SJSA1 (cell line): ENCODE results near the gene LILRB1. TPM values are rescaled to one million over a fixed set of nuclear protein-coding genes. Genes with fewer than 3 reads are reported as not detected.
"Not testable (repeated sequence)": the region's sequence is repeated elsewhere in the genome, so short reads cannot be mapped to it uniquely, and the experiment has no call there.

Source experiments
- DNase-seq, 2 experiments: peaks; one replicate each; pipeline ENCODE4 v3.0.0-alpha.2; 2015 to 2020; ENCODE audit warnings: low spot score in 2 of 2, low read depth in 1 of 2
- H3K27ac ChIP-seq: fragments of 250-450 bp; sonication (Bioruptor Pico); 2 replicates; pipeline ENCODE4 v1.5.1; 2020; ENCODE audit warnings: mild to moderate bottlenecking, moderate library complexity
- H3K27me3 ChIP-seq: fragments of 250-450 bp; sonication (Bioruptor Pico); replicated peaks from 2 replicates; pipeline ENCODE4 v1.5.1; 2020; ENCODE audit warnings: mild to moderate bottlenecking, moderate library complexity
- H3K36me3 ChIP-seq: fragments of 250-450 bp; sonication (Bioruptor Pico); 2 replicates; pipeline ENCODE4 v1.5.1; 2020; ENCODE audit warnings: mild to moderate bottlenecking
- H3K4me1 ChIP-seq: fragments of 250-450 bp; sonication (Bioruptor Pico); replicated peaks from 2 replicates; pipeline ENCODE4 v1.6.1; 2021; ENCODE audit warnings: mild to moderate bottlenecking
- H3K4me3 ChIP-seq: fragments of 250-450 bp; sonication (Bioruptor Pico); 2 replicates; pipeline ENCODE4 v1.5.1; 2020; ENCODE audit warnings: mild to moderate bottlenecking
- H3K9me3 ChIP-seq: fragments of 250-450 bp; sonication (Bioruptor Pico); replicated peaks from 2 replicates; pipeline ENCODE4 v1.5.1; 2020; ENCODE audit warnings: mild to moderate bottlenecking
- total RNA-seq: library from RNA; depleted of rRNA; stranded (reverse); fragments of >200 nt; shearing (Covaris generic); gene quantifications from 2 replicates; pipeline ENCODE4 v1.2.3, GENCODE V29; 2014

The LILRB1 gene
- total RNA-seq, 1 experiment from 2014 or later: not detected

- Histone ChIP-seq H3K4me3 (no peak overlapping the region), H3K36me3 (no peaks in the 10 kb centered on the region), H3K27me3 (no peaks in the 10 kb centered on the region), H3K9me3 (no peaks in the 10 kb centered on the region), H3K4me1 (no peaks in the 10 kb centered on the region), H3K27ac (no peak overlapping the region)
- no peak for DNase-seq
These were observed 31.7 kb downstream of the LILRB1 start for GRCh38 chr19:54661846-54662481.

GRCh38 chr19:54662730-54663129, 32.4 kb downstream of the LILRB1 start, which contains the start of gene LILRB4:
Gene LILRB4 (plus strand): TSS chr19:54662985. CDS start chr19:54663034, 49 bp downstream.
- H3K4me1 ChIP-seq: no peaks in the 10 kb centered on the region
- DNase-seq: no peak
- no peak within 1 kb of the TSS for H3K4me3 ChIP-seq
- H3K27me3 ChIP-seq: no peaks in the 10 kb centered on the region
- no peak within 1 kb of the TSS for H3K27ac ChIP-seq
- no peaks in the 10 kb centered on the region for H3K9me3 ChIP-seq
- H3K36me3 ChIP-seq: no peaks in the 10 kb centered on the region

- Histone ChIP-seq H3K27ac (no peak overlapping the region), H3K27me3 (no peaks in the 10 kb centered on the region; the same call in 1 of the 2 replicates), H3K4me3 (no peak overlapping the region), H3K9me3 (no peaks in the 10 kb centered on the region), H3K4me1 (no peaks in the 10 kb centered on the region), H3K36me3 (no peaks in the 10 kb centered on the region)
- DNase-seq: no peak
These were observed 35.2 kb downstream of the LILRB1 start for GRCh38 chr19:54665530-54665929.

- no peak overlapping the region for H3K27ac ChIP-seq
- no peak for DNase-seq
- H3K27me3 ChIP-seq: no peaks in the 10 kb centered on the region; the same call in 1 of the 2 replicates
These were observed 36.9 kb downstream of the LILRB1 start for GRCh38 chr19:54667217-54667616.

GRCh38 chr19:54668353-54668752, 38.1 kb downstream of the LILRB1 start:
- Histone ChIP-seq H3K4me1 (no peaks in the 10 kb centered on the region), H3K36me3 (no peaks in the 10 kb centered on the region), H3K27me3 (no peaks in the 10 kb centered on the region; the same call in 1 of the 2 replicates), H3K4me3 (no peak overlapping the region), H3K27ac (no peak overlapping the region), H3K9me3 (no peaks in the 10 kb centered on the region)
- DNase-seq: no peak

More at GRCh38 chr19:54667217-54667616, 36.9 kb downstream of the LILRB1 start:
- H3K9me3 ChIP-seq: no peaks in the 10 kb centered on the region
- no peaks in the 10 kb centered on the region for H3K4me1 ChIP-seq
- no peak overlapping the region for H3K4me3 ChIP-seq
- no peaks in the 10 kb centered on the region for H3K36me3 ChIP-seq

GRCh38 chr19:54670576-54671357, 40.5 kb downstream of the LILRB1 start:
- no peaks in the 10 kb centered on the region for H3K9me3 ChIP-seq
- no peaks in the 10 kb centered on the region for H3K4me1 ChIP-seq
- H3K36me3 ChIP-seq: no peaks in the 10 kb centered on the region
- DNase-seq: no peak
- no peak overlapping the region for H3K27ac ChIP-seq
- H3K27me3 ChIP-seq: no peaks in the 10 kb centered on the region; the same call in 1 of the 2 replicates
- no peak overlapping the region for H3K4me3 ChIP-seq

- Histone ChIP-seq H3K27ac (no peak overlapping the region), H3K4me1 (no peaks in the 10 kb centered on the region), H3K9me3 (no peaks in the 10 kb centered on the region), H3K36me3 (no peaks in the 10 kb centered on the region), H3K27me3 (no peaks in the 10 kb centered on the region; the same call in 1 of the 2 replicates), H3K4me3 (no peak overlapping the region)
- DNase-seq: no peak
These were observed 42.9 kb downstream of the LILRB1 start for GRCh38 chr19:54673222-54673621.

- no peaks in the 10 kb centered on the region for H3K36me3 ChIP-seq
- no peak overlapping the region for H3K4me3 ChIP-seq
- no peaks in the 10 kb centered on the region; the same call in 1 of the 2 replicates for H3K27me3 ChIP-seq
- H3K9me3 ChIP-seq: no peaks in the 10 kb centered on the region
- DNase-seq: peak in 1 of 2 experiments; percentile 37
- H3K27ac ChIP-seq: no peak overlapping the region
- no peaks in the 10 kb centered on the region for H3K4me1 ChIP-seq
These were observed 43.8 kb downstream of the LILRB1 start for GRCh38 chr19:54674021-54674617.

GRCh38 chr19:54676210-54676834, 46.0 kb downstream of the LILRB1 start:
- H3K27ac ChIP-seq, H3K27me3 ChIP-seq, H3K9me3 ChIP-seq, H3K4me1 ChIP-seq, H3K36me3 ChIP-seq, H3K4me3 ChIP-seq: not testable (repeated sequence)
- DNase-seq: peak in 1 of 2 experiments; percentile 11

GRCh38 chr19:54677217-54677616, 46.9 kb downstream of the LILRB1 start:
- no peaks in the 10 kb centered on the region for H3K4me1 ChIP-seq
- no peak for DNase-seq
- H3K27me3 ChIP-seq: no peaks in the 10 kb centered on the region
- H3K9me3 ChIP-seq: no peaks in the 10 kb centered on the region
- no peaks in the 10 kb centered on the region for H3K36me3 ChIP-seq
- H3K27ac ChIP-seq: no peak overlapping the region
- no peak overlapping the region for H3K4me3 ChIP-seq

GRCh38 chr19:54681596-54681995, 51.3 kb downstream of the LILRB1 start:
- not testable (repeated sequence) for H3K27ac ChIP-seq, H3K4me3 ChIP-seq, DNase-seq, H3K4me1 ChIP-seq, H3K9me3 ChIP-seq, H3K36me3 ChIP-seq, H3K27me3 ChIP-seq

- no peak overlapping the region for H3K27ac ChIP-seq
- H3K27me3 ChIP-seq: no peaks in the 10 kb centered on the region
- no peak for DNase-seq
- H3K4me3 ChIP-seq: no peak overlapping the region
- H3K4me1 ChIP-seq: no peaks in the 10 kb centered on the region
- H3K9me3 ChIP-seq: no peaks in the 10 kb centered on the region
- no peaks in the 10 kb centered on the region for H3K36me3 ChIP-seq
These were observed 52.1 kb downstream of the LILRB1 start for GRCh38 chr19:54682306-54682856.

GRCh38 chr19:54684527-54684926, 54.2 kb downstream of the LILRB1 start:
- Histone ChIP-seq H3K27me3 (no peaks in the 10 kb centered on the region), H3K9me3 (no peaks in the 10 kb centered on the region), H3K36me3 (no peaks in the 10 kb centered on the region), H3K4me3 (no peak overlapping the region), H3K27ac (no peak overlapping the region), H3K4me1 (no peaks in the 10 kb centered on the region)
- DNase-seq: no peak
